ENCODE data around the gene AXDND1. TPM values are rescaled to one million over a fixed set of nuclear protein-coding genes. Genes with fewer than 3 reads are reported as not detected.
"Not testable (repeated sequence)": the region's sequence is repeated elsewhere in the genome, so short reads cannot be mapped to it uniquely, and the experiment has no call there.

AXDND1 gene
- total RNA-seq, 1 experiment from 2014 or later = 0.48 TPM

DNA sequence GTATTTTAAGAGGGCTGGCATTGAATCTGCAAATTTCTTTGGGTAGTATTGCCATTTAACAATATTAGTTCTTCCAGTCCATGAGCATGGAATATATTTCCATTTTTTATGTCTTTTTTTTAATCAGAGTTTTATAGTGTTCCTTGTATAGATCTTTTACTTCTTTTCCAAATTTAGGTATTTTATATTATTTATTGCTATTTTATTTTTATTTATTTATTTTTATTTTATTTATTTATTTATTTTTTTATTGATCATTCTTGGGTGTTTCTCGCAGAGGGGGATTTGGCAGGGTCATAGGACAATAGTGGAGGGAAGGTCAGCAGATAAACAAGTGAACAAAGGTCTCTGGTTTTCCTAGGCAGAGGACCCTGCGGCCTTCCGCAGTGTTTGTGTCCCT, 52.0 kb downstream of the AXDND1 start:
- not testable (repeated sequence) for H3K14ac ChIP-seq (ENCODE audit: insufficient read depth, low read length); H3K56ac ChIP-seq (ENCODE audit: insufficient read length, low read depth, low read length); H3K4me2 ChIP-seq (ENCODE audit: insufficient read depth, insufficient read length, low read length); H2AK5ac ChIP-seq (ENCODE audit: insufficient read length, low read length); H3K4me1 Mint-ChIP-seq; H3K27me3 Mint-ChIP-seq (ENCODE audit: low read depth); H3K4me1 ChIP-seq (ENCODE audit: insufficient read depth, low read length); H3K23me2 ChIP-seq (ENCODE audit: insufficient read length, low read depth, low read length, poor library complexity, severe bottlenecking); H3K27me3 ChIP-seq (ENCODE audit: insufficient read depth, low read length); H3K4me3 Mint-ChIP-seq; H3K4ac ChIP-seq (ENCODE audit: low read depth, low read length); H2BK5ac ChIP-seq (ENCODE audit: insufficient read length, low read length); H4K8ac ChIP-seq (replicated peaks; ENCODE audit: insufficient read length, low read depth, low read length); H3K27ac ChIP-seq (ENCODE audit: insufficient read length, low read depth, low read length); H2BK20ac ChIP-seq (ENCODE audit: low read depth, low read length, poor library complexity, severe bottlenecking); H3K23ac ChIP-seq (ENCODE audit: insufficient read length, low read depth, low read length); H3K9me3 ChIP-seq (ENCODE audit: control insufficient read depth, low read depth, low read length); H3K27ac Mint-ChIP-seq; H4K5ac ChIP-seq (ENCODE audit: insufficient read length, low read depth, low read length); H3K18ac ChIP-seq (ENCODE audit: insufficient read length, low read depth, low read length); DNase-seq; H4K91ac ChIP-seq (ENCODE audit: insufficient read length, low read depth, low read length); H3K79me2 ChIP-seq (ENCODE audit: insufficient read depth, low read length); H3K79me1 ChIP-seq (ENCODE audit: insufficient read depth, low read depth, low read length, poor library complexity, severe bottlenecking); H2BK120ac ChIP-seq (ENCODE audit: low read depth, low read length, poor library complexity, severe bottlenecking); H2BK12ac ChIP-seq (ENCODE audit: insufficient read length, low read depth, low read length); H2AFZ ChIP-seq (ENCODE audit: low read length); H3K9ac ChIP-seq (ENCODE audit: extremely low read depth, insufficient read length, low read length); H2BK15ac ChIP-seq (ENCODE audit: low read depth, low read length); H3T11ph ChIP-seq (ENCODE audit: low read length); H4K20me1 ChIP-seq (ENCODE audit: control insufficient read depth, insufficient read depth, insufficient read length)
- H3K9me3 Mint-ChIP-seq = peaks cover 16 to 22% of the 10 kb centered on the region in 2 experiments
- H3K36me3 Mint-ChIP-seq (ENCODE audit: insufficient read depth in 1 of 3, low read depth in 3 of 3) = peaks cover 7 to 12% (median 9%) of the 10 kb centered on the region in 3 experiments
- no CpG with 5 or more reads among the region's 3 CpGs for WGBS (ENCODE audit: extremely low coverage, insufficient read length, low lambda C conversion rate)

DNA sequence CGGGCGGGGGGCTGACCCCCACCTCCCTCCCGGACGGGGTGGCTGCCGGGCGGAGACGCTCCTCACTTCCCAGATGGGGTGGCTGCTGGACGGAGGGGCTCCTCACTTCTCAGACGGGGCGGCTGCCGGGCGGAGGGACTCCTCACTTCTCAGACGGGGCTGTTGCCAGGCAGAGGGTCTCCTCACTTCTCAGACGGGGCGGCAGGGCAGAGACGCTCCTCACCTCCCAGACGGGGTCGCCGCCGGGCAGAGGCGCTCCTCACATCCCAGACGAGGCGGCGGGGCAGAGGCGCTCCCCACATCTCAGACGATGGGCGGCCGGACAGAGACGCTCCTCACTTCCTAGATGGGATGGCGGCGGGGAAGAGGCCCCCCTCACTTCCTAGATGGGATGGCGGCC, 52.9 kb downstream of the AXDND1 start:
- not testable (repeated sequence) for H3K14ac ChIP-seq (ENCODE audit: insufficient read depth, low read length); DNase-seq; H4K20me1 ChIP-seq (ENCODE audit: control insufficient read depth, insufficient read depth, insufficient read length); H3K9ac ChIP-seq (ENCODE audit: extremely low read depth, insufficient read length, low read length); H2BK12ac ChIP-seq (ENCODE audit: insufficient read length, low read depth, low read length); H3K56ac ChIP-seq (ENCODE audit: insufficient read length, low read depth, low read length); H3K4me1 ChIP-seq (ENCODE audit: insufficient read depth, low read length); H3K4me2 ChIP-seq (ENCODE audit: insufficient read depth, insufficient read length, low read length); H3K9me3 ChIP-seq (ENCODE audit: control insufficient read depth, low read depth, low read length); H3K23me2 ChIP-seq (ENCODE audit: insufficient read length, low read depth, low read length, poor library complexity, severe bottlenecking); H3K4me3 Mint-ChIP-seq; H3K79me2 ChIP-seq (ENCODE audit: insufficient read depth, low read length); H4K91ac ChIP-seq (ENCODE audit: insufficient read length, low read depth, low read length); H2AK5ac ChIP-seq (ENCODE audit: insufficient read length, low read length); H2BK20ac ChIP-seq (ENCODE audit: low read depth, low read length, poor library complexity, severe bottlenecking); H3K27ac ChIP-seq (ENCODE audit: insufficient read length, low read depth, low read length); H4K8ac ChIP-seq (replicated peaks; ENCODE audit: insufficient read length, low read depth, low read length); H2BK15ac ChIP-seq (ENCODE audit: low read depth, low read length); H4K5ac ChIP-seq (ENCODE audit: insufficient read length, low read depth, low read length); H3T11ph ChIP-seq (ENCODE audit: low read length); H3K79me1 ChIP-seq (ENCODE audit: insufficient read depth, low read depth, low read length, poor library complexity, severe bottlenecking); H3K18ac ChIP-seq (ENCODE audit: insufficient read length, low read depth, low read length); H3K4me1 Mint-ChIP-seq; H2BK5ac ChIP-seq (ENCODE audit: insufficient read length, low read length); H3K4ac ChIP-seq (ENCODE audit: low read depth, low read length); H3K23ac ChIP-seq (ENCODE audit: insufficient read length, low read depth, low read length); H3K27me3 ChIP-seq (ENCODE audit: insufficient read depth, low read length); H3K27me3 Mint-ChIP-seq (ENCODE audit: low read depth); H2AFZ ChIP-seq (ENCODE audit: low read length); H3K27ac Mint-ChIP-seq; H2BK120ac ChIP-seq (ENCODE audit: low read depth, low read length, poor library complexity, severe bottlenecking)
- H3K36me3 Mint-ChIP-seq (ENCODE audit: insufficient read depth in 1 of 3, low read depth in 3 of 3) = peaks cover 8 to 16% (median 10%) of the 10 kb centered on the region in 3 experiments
- WGBS (ENCODE audit: extremely low coverage, insufficient read length, low lambda C conversion rate) = no CpG with 5 or more reads among the region's 32 CpGs
- H3K9me3 Mint-ChIP-seq = peaks cover 18 to 26% of the 10 kb centered on the region in 2 experiments
